ENCODE measurements around the gene POT1. TPM values are rescaled to one million over a fixed set of nuclear protein-coding genes. Genes with fewer than 3 reads are reported as not detected.

POT1 gene
- total and polyA plus RNA-seq, 2 of the 13 experiments (the other 11 are each of a cell fraction or from before 2014, with no cell fraction given) = 21.7 to 23.4 TPM

DNA sequence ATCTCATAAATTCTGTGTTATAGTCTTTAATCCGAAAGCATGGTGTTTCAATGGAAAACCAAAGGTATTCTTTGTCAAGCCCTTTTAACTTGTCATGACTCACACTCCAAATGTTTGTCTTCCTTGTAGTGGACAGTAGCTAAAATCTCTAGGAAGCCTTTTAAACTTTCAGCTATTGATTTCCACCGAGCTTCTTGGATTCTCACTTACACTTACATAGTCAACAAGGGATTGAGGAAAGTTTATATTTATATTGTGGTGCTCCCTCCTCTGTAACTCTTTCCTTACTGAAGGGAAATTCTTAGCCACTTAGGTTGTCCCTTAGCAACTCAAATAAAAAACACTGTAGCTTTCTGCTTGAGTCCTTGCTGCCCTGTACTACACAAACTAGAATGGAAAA, 132.9 kb downstream of the POT1 start (continued):
- TF ChIP-seq, protein P1, sequence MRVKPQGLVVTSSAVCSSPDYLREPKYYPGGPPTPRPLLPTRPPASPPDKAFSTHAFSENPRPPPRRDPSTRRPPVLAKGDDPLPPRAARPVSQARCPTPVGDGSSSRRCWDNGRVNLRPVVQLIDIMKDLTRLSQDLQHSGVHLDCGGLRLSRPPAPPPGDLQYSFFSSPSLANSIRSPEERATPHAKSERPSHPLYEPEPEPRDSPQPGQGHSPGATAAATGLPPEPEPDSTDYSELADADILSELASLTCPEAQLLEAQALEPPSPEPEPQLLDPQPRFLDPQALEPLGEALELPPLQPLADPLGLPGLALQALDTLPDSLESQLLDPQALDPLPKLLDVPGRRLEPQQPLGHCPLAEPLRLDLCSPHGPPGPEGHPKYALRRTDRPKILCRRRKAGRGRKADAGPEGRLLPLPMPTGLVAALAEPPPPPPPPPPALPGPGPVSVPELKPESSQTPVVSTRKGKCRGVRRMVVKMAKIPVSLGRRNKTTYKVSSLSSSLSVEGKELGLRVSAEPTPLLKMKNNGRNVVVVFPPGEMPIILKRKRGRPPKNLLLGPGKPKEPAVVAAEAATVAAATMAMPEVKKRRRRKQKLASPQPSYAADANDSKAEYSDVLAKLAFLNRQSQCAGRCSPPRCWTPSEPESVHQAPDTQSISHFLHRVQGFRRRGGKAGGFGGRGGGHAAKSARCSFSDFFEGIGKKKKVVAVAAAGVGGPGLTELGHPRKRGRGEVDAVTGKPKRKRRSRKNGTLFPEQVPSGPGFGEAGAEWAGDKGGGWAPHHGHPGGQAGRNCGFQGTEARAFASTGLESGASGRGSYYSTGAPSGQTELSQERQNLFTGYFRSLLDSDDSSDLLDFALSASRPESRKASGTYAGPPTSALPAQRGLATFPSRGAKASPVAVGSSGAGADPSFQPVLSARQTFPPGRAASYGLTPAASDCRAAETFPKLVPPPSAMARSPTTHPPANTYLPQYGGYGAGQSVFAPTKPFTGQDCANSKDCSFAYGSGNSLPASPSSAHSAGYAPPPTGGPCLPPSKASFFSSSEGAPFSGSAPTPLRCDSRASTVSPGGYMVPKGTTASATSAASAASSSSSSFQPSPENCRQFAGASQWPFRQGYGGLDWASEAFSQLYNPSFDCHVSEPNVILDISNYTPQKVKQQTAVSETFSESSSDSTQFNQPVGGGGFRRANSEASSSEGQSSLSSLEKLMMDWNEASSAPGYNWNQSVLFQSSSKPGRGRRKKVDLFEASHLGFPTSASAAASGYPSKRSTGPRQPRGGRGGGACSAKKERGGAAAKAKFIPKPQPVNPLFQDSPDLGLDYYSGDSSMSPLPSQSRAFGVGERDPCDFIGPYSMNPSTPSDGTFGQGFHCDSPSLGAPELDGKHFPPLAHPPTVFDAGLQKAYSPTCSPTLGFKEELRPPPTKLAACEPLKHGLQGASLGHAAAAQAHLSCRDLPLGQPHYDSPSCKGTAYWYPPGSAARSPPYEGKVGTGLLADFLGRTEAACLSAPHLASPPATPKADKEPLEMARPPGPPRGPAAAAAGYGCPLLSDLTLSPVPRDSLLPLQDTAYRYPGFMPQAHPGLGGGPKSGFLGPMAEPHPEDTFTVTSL (CRISPR knock-in tag; IDR thresholded peaks at IDR 0.05; ENCODE audit: borderline replicate concordance) = peak; percentile 45; the same call in 1 of the 2 replicates
- peak; percentile 23; the same call in 1 of the 2 replicates for TF ChIP-seq ONECUT2 (CRISPR knock-in tag; IDR thresholded peaks at IDR 0.05)
- peak; percentile 92 for TF ChIP-seq ZNF652 (CRISPR knock-in tag; IDR thresholded peaks at IDR 0.05; ENCODE audit: borderline replicate concordance, low read depth)
- TF ChIP-seq ZNF263 (CRISPR knock-in tag; IDR thresholded peaks at IDR 0.05) = peak; percentile 55; the same call in 1 of the 2 replicates
- TF ChIP-seq, protein P2, sequence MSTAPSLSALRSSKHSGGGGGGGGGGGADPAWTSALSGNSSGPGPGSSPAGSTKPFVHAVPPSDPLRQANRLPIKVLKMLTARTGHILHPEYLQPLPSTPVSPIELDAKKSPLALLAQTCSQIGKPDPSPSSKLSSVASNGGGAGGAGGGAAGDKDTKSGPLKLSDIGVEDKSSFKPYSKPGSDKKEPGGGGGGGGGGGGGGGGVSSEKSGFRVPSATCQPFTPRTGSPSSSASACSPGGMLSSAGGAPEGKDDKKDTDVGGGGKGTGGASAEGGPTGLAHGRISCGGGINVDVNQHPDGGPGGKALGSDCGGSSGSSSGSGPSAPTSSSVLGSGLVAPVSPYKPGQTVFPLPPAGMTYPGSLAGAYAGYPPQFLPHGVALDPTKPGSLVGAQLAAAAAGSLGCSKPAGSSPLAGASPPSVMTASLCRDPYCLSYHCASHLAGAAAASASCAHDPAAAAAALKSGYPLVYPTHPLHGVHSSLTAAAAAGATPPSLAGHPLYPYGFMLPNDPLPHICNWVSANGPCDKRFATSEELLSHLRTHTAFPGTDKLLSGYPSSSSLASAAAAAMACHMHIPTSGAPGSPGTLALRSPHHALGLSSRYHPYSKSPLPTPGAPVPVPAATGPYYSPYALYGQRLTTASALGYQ (CRISPR knock-in tag; IDR thresholded peaks at IDR 0.05) = peak; percentile 50; the same call in 1 of the 2 replicates
- no peak for TF ChIP-seq ZNF484 (CRISPR knock-in tag; IDR thresholded peaks at IDR 0.05; ENCODE audit: borderline replicate concordance, low read depth)
- TF ChIP-seq SP140L (CRISPR knock-in tag; IDR thresholded peaks at IDR 0.05; ENCODE audit: borderline replicate concordance) = no peak
- peak; percentile 34; the same call in 1 of the 2 replicates for TF ChIP-seq FOSL1 (CRISPR knock-in tag; IDR thresholded peaks at IDR 0.05; ENCODE audit: borderline replicate concordance)
- TF ChIP-seq KDM3A (CRISPR knock-in tag; IDR thresholded peaks at IDR 0.05; ENCODE audit: low read depth) = no peak
- TF ChIP-seq NFIC (IDR thresholded peaks at IDR 0.05; ENCODE audit: low read length) = peak; percentile 57; the same call in 1 of the 2 replicates
- no peak for TF ChIP-seq ASH2L (IDR thresholded peaks at IDR 0.05; ENCODE audit: insufficient read length, low read depth, low read length)
- peak; percentile 32; the same call in 1 of the 2 replicates for TF ChIP-seq FOSL2 (CRISPR knock-in tag; IDR thresholded peaks at IDR 0.05)
- TF ChIP-seq ZNF83 (CRISPR knock-in tag; IDR thresholded peaks at IDR 0.05; ENCODE audit: borderline replicate concordance) = no peak
- TF ChIP-seq BCL6 (CRISPR knock-in tag; IDR thresholded peaks at IDR 0.05) = peak; percentile 75
- TF ChIP-seq, protein P3, sequence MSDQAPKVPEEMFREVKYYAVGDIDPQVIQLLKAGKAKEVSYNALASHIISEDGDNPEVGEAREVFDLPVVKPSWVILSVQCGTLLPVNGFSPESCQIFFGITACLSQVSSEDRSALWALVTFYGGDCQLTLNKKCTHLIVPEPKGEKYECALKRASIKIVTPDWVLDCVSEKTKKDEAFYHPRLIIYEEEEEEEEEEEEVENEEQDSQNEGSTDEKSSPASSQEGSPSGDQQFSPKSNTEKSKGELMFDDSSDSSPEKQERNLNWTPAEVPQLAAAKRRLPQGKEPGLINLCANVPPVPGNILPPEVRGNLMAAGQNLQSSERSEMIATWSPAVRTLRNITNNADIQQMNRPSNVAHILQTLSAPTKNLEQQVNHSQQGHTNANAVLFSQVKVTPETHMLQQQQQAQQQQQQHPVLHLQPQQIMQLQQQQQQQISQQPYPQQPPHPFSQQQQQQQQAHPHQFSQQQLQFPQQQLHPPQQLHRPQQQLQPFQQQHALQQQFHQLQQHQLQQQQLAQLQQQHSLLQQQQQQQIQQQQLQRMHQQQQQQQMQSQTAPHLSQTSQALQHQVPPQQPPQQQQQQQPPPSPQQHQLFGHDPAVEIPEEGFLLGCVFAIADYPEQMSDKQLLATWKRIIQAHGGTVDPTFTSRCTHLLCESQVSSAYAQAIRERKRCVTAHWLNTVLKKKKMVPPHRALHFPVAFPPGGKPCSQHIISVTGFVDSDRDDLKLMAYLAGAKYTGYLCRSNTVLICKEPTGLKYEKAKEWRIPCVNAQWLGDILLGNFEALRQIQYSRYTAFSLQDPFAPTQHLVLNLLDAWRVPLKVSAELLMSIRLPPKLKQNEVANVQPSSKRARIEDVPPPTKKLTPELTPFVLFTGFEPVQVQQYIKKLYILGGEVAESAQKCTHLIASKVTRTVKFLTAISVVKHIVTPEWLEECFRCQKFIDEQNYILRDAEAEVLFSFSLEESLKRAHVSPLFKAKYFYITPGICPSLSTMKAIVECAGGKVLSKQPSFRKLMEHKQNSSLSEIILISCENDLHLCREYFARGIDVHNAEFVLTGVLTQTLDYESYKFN (CRISPR knock-in tag; conservative IDR thresholded peaks at IDR 0.05) = peak; percentile 61
- TF ChIP-seq ZNF34 (CRISPR knock-in tag; IDR thresholded peaks at IDR 0.05; ENCODE audit: borderline replicate concordance) = no peak
- no peak for TF ChIP-seq PCBP1 (IDR thresholded peaks at IDR 0.05; ENCODE audit: borderline replicate concordance, low read depth, low read length)
- TF ChIP-seq FOXP1 (IDR thresholded peaks at IDR 0.05) = no peak
- TF ChIP-seq FOXP1 (CRISPR knock-in tag; IDR thresholded peaks at IDR 0.05) = peak; percentile 66; the same call in 1 of the 2 replicates
- no peak for TF ChIP-seq ZBTB20 (CRISPR knock-in tag; IDR thresholded peaks at IDR 0.05; ENCODE audit: borderline replicate concordance, low read depth)
- 0 out of 2 replicates have a peak, but pooled peaks have one; percentile 40 for TF ChIP-seq MIXL1 (CRISPR knock-in tag; IDR thresholded peaks at IDR 0.05)

Measured in HepG2 (cell line).